WTC11 (cell line): ENCODE data around the gene SMAD3. TPM values are rescaled to one million over a fixed set of nuclear protein-coding genes. Genes with fewer than 3 reads are reported as not detected.

Source experiments
- ATAC-seq: fragments of 200-7000 bp; cut with Tn5 transposase; 2 replicates; pipeline ENCODE4 v1.10.0; 2021; ENCODE audit warnings: mild to moderate bottlenecking, moderate library complexity
- CTCF ChIA-PET: fragments of 300-600 bp; sonication (Branson Sonifier 250); formaldehyde crosslinking; loops from one replicate; lab custom pipeline; 2021; ENCODE audit warnings: antibody characterized with exemption; lab: Charles Lee
- POLR2A ChIA-PET: fragments of 350-600 bp; sonication (Branson Sonifier 250); formaldehyde crosslinking; loops from one replicate; lab custom pipeline; 2021; ENCODE audit warnings: antibody characterized with exemption; lab: Charles Lee
- DNase-seq: peaks from one replicate; pipeline ENCODE4 v3.0.0; 2021; ENCODE audit warnings: low spot score
- H3K27ac Mint-ChIP-seq: 2 replicates; pipeline ENCODE4 v1.8.0; 2021; ENCODE audit warnings: mixed read lengths
- H3K27me3 Mint-ChIP-seq: 2 replicates; pipeline ENCODE4 v1.8.0; 2021; ENCODE audit warnings: low read depth, mild to moderate bottlenecking, moderate library complexity, mixed read lengths
- H3K36me3 Mint-ChIP-seq: 2 replicates; pipeline ENCODE4 v1.8.0; 2021; ENCODE audit warnings: mixed read lengths
- H3K4me1 Mint-ChIP-seq: 2 replicates; pipeline ENCODE4 v1.8.0; 2022; ENCODE audit warnings: mixed read lengths
- H3K4me3 Mint-ChIP-seq: 2 replicates; pipeline ENCODE4 v1.8.0; 2021; ENCODE audit warnings: mild to moderate bottlenecking, moderate library complexity, mixed read lengths
- H3K9me3 Mint-ChIP-seq: 2 replicates; pipeline ENCODE4 v1.8.0; 2021; ENCODE audit warnings: mixed read lengths
- AFF4 ChIP-seq: sonication (generic); formaldehyde crosslinking; IDR thresholded peaks from 2 replicates; pipeline ENCODE4 v1.8.1; 2023; ENCODE audit warnings: mild to moderate bottlenecking, missing genetic modification reagents, borderline replicate concordance
- FOXJ3 ChIP-seq: sonication (generic); formaldehyde crosslinking; IDR thresholded peaks from 2 replicates; pipeline ENCODE4 v1.9.0; 2021; ENCODE audit warnings: missing genetic modification reagents, mild to moderate bottlenecking, borderline replicate concordance
- HMGA2 ChIP-seq: fragments of 250-450 bp; sonication (Bioruptor Pico); IDR thresholded peaks from 2 replicates; pipeline ENCODE4 v1.4.0; 2021; ENCODE audit warnings: mild to moderate bottlenecking, moderate library complexity
- NR2C2 ChIP-seq: sonication (generic); formaldehyde crosslinking; IDR thresholded peaks from 2 replicates; pipeline ENCODE4 v1.8.0; 2022; ENCODE audit warnings: mild to moderate bottlenecking, missing genetic modification reagents
- PRRX2 ChIP-seq: fragments of 250-450 bp; sonication (Bioruptor Pico); IDR thresholded peaks from 2 replicates; pipeline ENCODE4 v1.8.0; 2021; ENCODE audit warnings: mild to moderate bottlenecking
- SMAD4 ChIP-seq: sonication (generic); formaldehyde crosslinking; IDR thresholded peaks from 2 replicates; pipeline ENCODE4 v1.8.0; 2022; ENCODE audit warnings: mild to moderate bottlenecking, missing genetic modification reagents
- SOX15 ChIP-seq: fragments of 250-450 bp; sonication (Bioruptor Pico); IDR thresholded peaks from 2 replicates; pipeline ENCODE4 v1.9.0; 2021; ENCODE audit warnings: mild to moderate bottlenecking
- STAT6 ChIP-seq: sonication (generic); formaldehyde crosslinking; conservative IDR thresholded peaks from 2 replicates; pipeline ENCODE4 v1.8.1; 2023; ENCODE audit warnings: mild to moderate bottlenecking, low read depth, missing genetic modification reagents, moderate library complexity
- TP53 ChIP-seq: sonication (generic); formaldehyde crosslinking; IDR thresholded peaks from 2 replicates; pipeline ENCODE4 v1.8.1; 2023; ENCODE audit warnings: mild to moderate bottlenecking, missing genetic modification reagents
- ZBTB21 ChIP-seq: sonication (generic); formaldehyde crosslinking; IDR thresholded peaks from 2 replicates; pipeline ENCODE4 v1.8.1; 2023; ENCODE audit warnings: mild to moderate bottlenecking, missing genetic modification reagents, borderline replicate concordance
- ZMAT4 ChIP-seq: fragments of 250-450 bp; sonication (Bioruptor Pico); IDR thresholded peaks from 2 replicates; pipeline ENCODE4 v1.9.0; 2021; ENCODE audit warnings: mild to moderate bottlenecking
- ZNF263 ChIP-seq: sonication (generic); formaldehyde crosslinking; IDR thresholded peaks from 2 replicates; pipeline ENCODE4 v1.8.1; 2022; ENCODE audit warnings: low read depth, mild to moderate bottlenecking, moderate library complexity, missing genetic modification reagents
- ZNF512 ChIP-seq: sonication (generic); formaldehyde crosslinking; IDR thresholded peaks from 2 replicates; pipeline ENCODE4 v1.8.1; 2022; ENCODE audit warnings: missing genetic modification reagents, borderline replicate concordance
- ZNF532 ChIP-seq: fragments of 250-450 bp; sonication (Bioruptor Pico); IDR thresholded peaks from 2 replicates; pipeline ENCODE4 v1.9.0; 2021; ENCODE audit warnings: mild to moderate bottlenecking, borderline replicate concordance
- ZSCAN18 ChIP-seq: fragments of 250-450 bp; sonication (Bioruptor Pico); IDR thresholded peaks from 2 replicates; pipeline ENCODE4 v2.1.2; 2022; ENCODE audit warnings: mild to moderate bottlenecking, moderate library complexity
- total RNA-seq: library from RNA; stranded (reverse); gene quantifications from 3 replicates; pipeline ENCODE4 v1.2.3, GENCODE V29; 2021

Gene SMAD3
- total RNA-seq, 1 experiment from 2014 or later: 34.6 TPM

GRCh38 chr15:67093504-67093862 is 28.1 kb downstream of the SMAD3 start (continued):
- TF ChIP-seq ZNF532 (CRISPR knock-in tag): no peak
- TF ChIP-seq STAT6 (CRISPR knock-in tag): no peak
- no peak for TF ChIP-seq ZSCAN18
- no peak for TF ChIP-seq TP53 (CRISPR knock-in tag)

GRCh38 chr15:67094001-67094826 is 28.8 kb downstream of the SMAD3 start:
- H3K4me1 Mint-ChIP-seq: peaks cover 60% of the 10 kb centered on the region
- H3K4me3 Mint-ChIP-seq: no peak overlapping the region
- ATAC-seq: no peak
- no peak overlapping the region; the same call in 1 of the 2 replicates for H3K27ac Mint-ChIP-seq
- no peaks in the 10 kb centered on the region for H3K27me3 Mint-ChIP-seq
- DNase-seq: no peak
- no peaks in the 10 kb centered on the region for H3K36me3 Mint-ChIP-seq
- no peaks in the 10 kb centered on the region for H3K9me3 Mint-ChIP-seq
- ChIA-PET CTCF (interaction anchor here (1.1 kb wide), 1 partner anchor 148 kb away, joined by 4 read pairs; no protein-coding TSS in a partner anchor), POLR2A (no interaction called here)
- TF ChIP-seq HMGA2 (CRISPR knock-in tag): no peak
- TF ChIP-seq ZMAT4: no peak
- TF ChIP-seq FOXJ3 (CRISPR knock-in tag): no peak
- TF ChIP-seq PRRX2 (CRISPR knock-in tag): no peak
- no peak for TF ChIP-seq ZNF532 (CRISPR knock-in tag)
- TF ChIP-seq ZNF512 (CRISPR knock-in tag): no peak
- no peak for TF ChIP-seq ZBTB21 (CRISPR knock-in tag)
- TF ChIP-seq SOX15: no peak
- TF ChIP-seq ZNF263 (CRISPR knock-in tag): no peak
- TF ChIP-seq NR2C2 (CRISPR knock-in tag): no peak
- no peak for TF ChIP-seq SMAD4 (CRISPR knock-in tag)
- TF ChIP-seq AFF4 (CRISPR knock-in tag): no peak
